GM06990 (cell line): ENCODE data around the gene FBXW2.

ENCODE experiments used
- DNase-seq: peaks from one replicate; pipeline ENCODE4 v3.0.0-alpha.2; 2011; ENCODE audit not compliant: insufficient read length; ENCODE audit errors: extremely low read depth
- H3K27me3 ChIP-seq: replicated peaks from 2 replicates; pipeline ENCODE4 v1.6.0; 2011; ENCODE audit warnings: low read length; ENCODE audit not compliant: control insufficient read depth, insufficient read depth
- H3K36me3 ChIP-seq: 2 replicates; pipeline ENCODE4 v1.5.1; 2011; ENCODE audit warnings: low read length; ENCODE audit not compliant: control insufficient read depth, insufficient read depth
- H3K4me3 ChIP-seq: replicated peaks from 2 replicates; pipeline ENCODE4 v1.5.1; 2011; ENCODE audit warnings: low read depth, mild to moderate bottlenecking, control low read depth, low read length
- TF ChIP-seq, protein P1 (sequence below): IDR thresholded peaks from 2 replicates; pipeline ENCODE4 v1.5.1; 2011; ENCODE audit warnings: low read length, control low read depth, mild to moderate bottlenecking, inconsistent platforms; ENCODE audit not compliant: insufficient read depth, poor library complexity, severe bottlenecking

The FBXW2 gene

DNA sequence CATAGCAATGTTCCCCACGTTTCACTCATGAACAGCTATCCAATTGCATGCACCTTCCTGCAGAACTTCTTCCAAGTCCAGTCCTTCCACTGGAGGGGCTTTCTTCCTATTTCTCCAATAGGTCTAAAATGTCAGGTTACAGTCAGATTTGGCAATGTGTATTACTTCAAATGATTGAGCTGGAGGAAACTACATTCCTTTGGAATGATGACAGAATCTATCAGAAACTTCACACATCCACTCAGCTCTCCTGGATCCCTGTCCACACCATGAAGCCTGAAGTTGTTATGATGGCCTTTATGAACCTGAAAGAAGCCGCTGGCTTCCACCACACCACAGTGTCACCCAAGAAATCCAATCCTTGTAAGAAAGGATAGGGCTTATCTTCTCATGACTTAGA, 32.2 kb downstream of the FBXW2 start:
- TF ChIP-seq, protein P1, sequence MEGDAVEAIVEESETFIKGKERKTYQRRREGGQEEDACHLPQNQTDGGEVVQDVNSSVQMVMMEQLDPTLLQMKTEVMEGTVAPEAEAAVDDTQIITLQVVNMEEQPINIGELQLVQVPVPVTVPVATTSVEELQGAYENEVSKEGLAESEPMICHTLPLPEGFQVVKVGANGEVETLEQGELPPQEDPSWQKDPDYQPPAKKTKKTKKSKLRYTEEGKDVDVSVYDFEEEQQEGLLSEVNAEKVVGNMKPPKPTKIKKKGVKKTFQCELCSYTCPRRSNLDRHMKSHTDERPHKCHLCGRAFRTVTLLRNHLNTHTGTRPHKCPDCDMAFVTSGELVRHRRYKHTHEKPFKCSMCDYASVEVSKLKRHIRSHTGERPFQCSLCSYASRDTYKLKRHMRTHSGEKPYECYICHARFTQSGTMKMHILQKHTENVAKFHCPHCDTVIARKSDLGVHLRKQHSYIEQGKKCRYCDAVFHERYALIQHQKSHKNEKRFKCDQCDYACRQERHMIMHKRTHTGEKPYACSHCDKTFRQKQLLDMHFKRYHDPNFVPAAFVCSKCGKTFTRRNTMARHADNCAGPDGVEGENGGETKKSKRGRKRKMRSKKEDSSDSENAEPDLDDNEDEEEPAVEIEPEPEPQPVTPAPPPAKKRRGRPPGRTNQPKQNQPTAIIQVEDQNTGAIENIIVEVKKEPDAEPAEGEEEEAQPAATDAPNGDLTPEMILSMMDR, result no peak

DNA sequence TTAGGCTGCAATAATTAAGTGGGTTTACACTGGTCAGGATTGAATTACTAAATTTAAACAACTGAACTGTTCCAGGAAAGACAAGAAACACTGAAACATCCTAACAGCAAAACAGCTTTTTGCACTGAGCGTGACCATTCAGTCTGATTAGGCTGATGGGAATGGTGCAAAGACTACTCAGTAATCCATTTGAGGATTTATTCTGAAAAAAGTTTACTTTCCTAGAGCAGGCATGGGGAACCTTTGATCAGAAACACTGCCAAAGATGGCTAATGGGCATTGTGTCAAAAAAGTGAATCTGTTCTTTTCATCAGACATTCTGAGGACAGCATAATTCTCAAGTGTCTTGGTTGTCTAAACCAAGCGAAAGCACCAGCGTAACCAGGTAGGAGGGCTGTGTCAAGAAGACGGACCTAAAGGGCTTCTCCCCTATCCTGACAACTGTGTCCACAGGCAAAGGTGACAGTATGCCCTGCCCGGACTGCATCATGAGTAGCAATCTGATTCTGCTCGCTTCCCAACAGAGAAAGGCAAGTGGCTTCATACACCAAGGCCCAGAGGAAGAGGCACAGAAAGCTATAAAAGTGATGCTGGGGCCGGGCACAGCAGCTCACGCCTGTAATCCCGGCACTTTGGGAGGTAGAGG, 33.3 kb downstream of the FBXW2 start:
- DNase-seq, result no peak
- Histone ChIP-seq H3K36me3 (peaks cover 9% of the 10 kb centered on the region), H3K27me3 (no peaks in the 10 kb centered on the region), H3K4me3 (no peak overlapping the region)
- TF ChIP-seq, protein P1, result no peak

More for the DNA sequence above, 32.2 kb downstream of the FBXW2 start:
- Histone ChIP-seq H3K36me3 (peaks cover 12% of the 10 kb centered on the region), H3K4me3 (no peak overlapping the region), H3K27me3 (no peaks in the 10 kb centered on the region)
- DNase-seq, result no peak

DNA sequence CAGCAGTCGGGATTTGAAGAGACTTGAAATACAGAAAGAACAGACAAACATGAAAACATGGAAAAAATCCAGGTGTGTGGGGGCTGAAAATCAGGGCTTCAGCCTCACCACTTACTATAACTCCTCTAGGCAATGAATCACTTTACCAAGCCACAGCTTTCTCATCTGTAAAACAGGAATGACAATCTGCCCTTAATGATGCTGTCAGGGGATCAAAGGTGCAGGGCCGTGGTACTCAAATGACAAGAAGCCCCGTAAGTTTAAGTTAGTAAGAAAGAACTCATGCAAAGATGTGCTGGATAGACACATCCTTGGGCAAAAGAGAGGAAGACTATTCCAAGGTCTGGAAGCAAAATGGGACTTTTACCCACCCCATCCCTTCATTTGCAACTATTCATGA, 34.7 kb downstream of the FBXW2 start:
- no peak for DNase-seq
- TF ChIP-seq, protein P1, result no peak
- H3K4me3 ChIP-seq, result no peak overlapping the region
- no peaks in the 10 kb centered on the region for H3K27me3 ChIP-seq
- peaks cover 4% of the 10 kb centered on the region for H3K36me3 ChIP-seq

DNA sequence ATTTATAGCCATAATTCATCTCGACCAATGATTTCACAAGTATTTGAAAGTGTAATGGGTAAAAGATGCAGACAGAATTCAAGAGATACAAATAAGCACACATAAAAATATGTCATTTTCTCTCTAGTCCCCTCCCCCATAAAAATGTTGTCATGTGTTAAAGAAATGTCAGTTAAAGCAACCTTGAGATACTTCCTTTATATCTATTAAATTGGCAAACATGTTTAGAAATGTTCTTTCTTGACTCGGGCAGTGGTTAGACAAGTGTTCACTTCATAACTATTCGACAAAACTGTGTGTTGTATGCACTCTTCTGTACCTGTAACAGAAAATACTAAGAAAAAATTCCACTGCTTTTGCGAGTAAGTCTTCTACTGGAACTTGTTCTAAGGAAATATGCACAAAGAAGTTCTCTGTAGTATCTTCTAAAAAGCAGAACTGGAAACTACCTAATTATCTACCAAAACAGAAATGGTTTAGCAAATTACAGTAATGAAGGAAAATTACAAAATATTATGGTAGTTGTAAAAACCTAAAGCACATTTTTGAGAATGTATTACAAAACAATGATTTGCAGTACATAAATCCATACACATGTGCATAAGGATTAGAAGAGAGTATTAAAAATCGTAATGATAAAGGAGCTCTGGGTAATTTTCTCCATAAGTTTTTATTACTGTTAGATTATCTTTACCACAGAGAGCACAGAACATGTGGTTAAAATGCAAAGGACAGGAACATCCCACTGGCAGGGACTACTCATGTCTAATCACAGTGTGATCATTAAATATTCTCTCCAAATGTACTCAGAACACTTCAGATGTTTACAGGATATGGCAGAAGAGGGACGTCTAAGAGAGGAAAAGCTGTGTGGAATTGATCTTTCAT, 35.9 kb downstream of the FBXW2 start:
- TF ChIP-seq, protein P1, result no peak
- no peak for DNase-seq
- no peaks in the 10 kb centered on the region for H3K27me3 ChIP-seq
- H3K4me3 ChIP-seq, result no peak overlapping the region
- peaks cover 4% of the 10 kb centered on the region for H3K36me3 ChIP-seq

DNA sequence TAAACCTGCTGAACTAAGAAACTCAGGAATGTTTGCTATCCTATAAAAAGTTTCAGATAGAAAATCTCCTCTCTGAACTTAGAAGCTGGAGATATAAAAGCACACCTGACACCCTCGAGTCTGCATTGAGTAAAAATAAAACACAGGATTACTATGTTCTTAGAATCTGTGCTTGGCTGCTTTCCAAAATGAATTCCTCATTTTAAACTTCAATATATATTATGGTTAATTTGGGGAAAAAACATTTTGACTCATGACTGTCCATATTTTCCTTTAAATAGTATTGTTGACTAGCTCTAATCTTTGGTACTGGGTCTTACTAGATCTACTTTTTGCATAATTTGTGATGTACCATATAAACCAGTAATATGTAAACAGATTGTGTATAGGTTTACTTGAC, 36.7 kb downstream of the FBXW2 start:
- TF ChIP-seq, protein P1, result no peak
- Histone ChIP-seq H3K4me3 (no peak overlapping the region), H3K36me3 (peaks cover 4% of the 10 kb centered on the region), H3K27me3 (no peaks in the 10 kb centered on the region)
- no peak for DNase-seq
